ENCODE results near the gene HGF.
A peak's percentile ranks its signal among the peaks of the same experiment; 100 is the strongest.

The HGF gene

GRCh38 chr7:81680120-81680519 lies 89.7 kb downstream of the HGF start:
- no peak for DNase-seq

GRCh38 chr7:81676813-81677212 lies 93.0 kb downstream of the HGF start:
- no peak for DNase-seq

GRCh38 chr7:81676105-81676811 lies 93.6 kb downstream of the HGF start:
- no peak for DNase-seq

GRCh38 chr7:81674431-81674830 lies 95.4 kb downstream of the HGF start:
- DNase-seq = no peak

- DNase-seq = peak in 2 of 3 experiments; percentile 37 to 48
Measured at GRCh38 chr7:81672872-81673271, 97.0 kb downstream of the HGF start.

GRCh38 chr7:81669476-81670105 lies 100.3 kb downstream of the HGF start:
- peak in 1 of 3 experiments; percentile 22 for DNase-seq

DNA sequence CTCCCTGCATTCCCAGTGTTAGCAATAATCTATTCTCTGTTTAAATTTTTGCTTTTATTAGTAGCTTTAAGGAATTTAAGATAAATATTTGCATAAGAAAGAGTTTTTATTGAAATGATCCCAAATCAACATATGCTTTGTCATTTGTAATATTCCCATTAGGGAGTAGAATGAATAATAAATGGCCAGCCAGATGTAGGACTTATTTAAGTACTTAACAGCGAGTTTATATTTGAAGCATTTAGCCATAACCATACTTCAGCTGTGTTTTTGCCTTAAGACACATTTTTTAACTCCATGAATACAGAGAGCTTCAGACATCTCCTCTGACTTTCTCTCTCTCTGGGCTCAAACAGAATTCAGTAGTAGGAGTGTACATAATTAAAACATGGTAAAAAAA lies 103.6 kb downstream of the HGF start:
- DNase-seq = no peak

- no peak for DNase-seq
Measured at GRCh38 chr7:81665236-81665635, 104.6 kb downstream of the HGF start.

GRCh38 chr7:81664304-81664703 lies 105.5 kb downstream of the HGF start:
- no peak for DNase-seq

DNA sequence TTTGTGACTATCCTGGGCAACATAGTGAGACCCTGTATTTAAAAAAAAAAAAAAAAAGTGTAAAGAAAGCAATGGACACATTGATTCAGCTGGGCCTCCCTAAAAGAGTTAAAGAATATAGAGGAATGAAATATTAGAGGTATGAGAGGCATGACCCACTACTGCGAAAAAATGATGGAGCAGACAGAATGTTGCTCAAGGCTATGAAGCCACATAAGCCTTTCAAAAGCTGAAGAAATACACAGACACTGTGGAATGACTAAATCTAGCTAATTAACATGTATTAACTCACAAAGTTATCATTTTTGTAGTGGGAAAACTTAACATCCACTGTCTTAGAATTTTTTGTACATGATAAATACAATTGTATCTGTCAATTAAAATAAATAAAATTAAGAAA lies 107.3 kb downstream of the HGF start:
- DNase-seq = no peak

DNA sequence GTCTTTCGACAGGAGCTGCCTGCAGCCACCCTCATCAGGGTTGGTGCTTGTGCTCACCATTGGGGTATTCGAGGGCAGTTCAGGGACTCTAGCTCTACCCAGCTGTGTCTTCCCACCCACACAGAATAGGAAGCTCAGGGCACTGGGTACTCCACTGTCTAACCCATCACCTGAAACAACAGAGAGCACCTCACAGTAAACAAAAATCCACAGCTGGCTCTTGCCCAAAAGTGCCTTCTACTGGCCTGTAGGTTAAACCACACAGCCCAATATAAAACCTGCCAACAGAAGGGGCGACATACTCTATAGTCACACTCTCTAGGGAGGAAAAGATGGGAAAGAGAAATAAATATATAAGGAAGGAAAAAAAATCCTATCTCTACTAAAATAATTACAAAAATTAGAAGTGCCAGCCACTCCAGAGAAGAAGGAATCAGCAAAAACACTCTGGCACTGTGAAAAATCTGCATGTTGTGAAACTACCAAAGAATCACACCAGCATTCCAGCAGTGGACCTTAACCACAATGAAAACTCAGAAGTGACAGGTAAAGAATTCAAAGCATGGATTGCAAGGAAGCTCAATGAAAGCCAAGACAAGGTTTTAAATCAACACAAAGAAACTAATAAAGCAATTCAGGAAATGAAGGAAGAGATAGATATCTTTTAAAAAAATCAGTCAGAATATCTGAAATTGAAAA lies 110.0 kb downstream of the HGF start:
- DNase-seq = no peak

- no peak for DNase-seq
Measured at GRCh38 chr7:81657551-81657950, 112.3 kb downstream of the HGF start.

GRCh38 chr7:81655271-81655670 lies 114.6 kb downstream of the HGF start:
- no peak for DNase-seq

DNA sequence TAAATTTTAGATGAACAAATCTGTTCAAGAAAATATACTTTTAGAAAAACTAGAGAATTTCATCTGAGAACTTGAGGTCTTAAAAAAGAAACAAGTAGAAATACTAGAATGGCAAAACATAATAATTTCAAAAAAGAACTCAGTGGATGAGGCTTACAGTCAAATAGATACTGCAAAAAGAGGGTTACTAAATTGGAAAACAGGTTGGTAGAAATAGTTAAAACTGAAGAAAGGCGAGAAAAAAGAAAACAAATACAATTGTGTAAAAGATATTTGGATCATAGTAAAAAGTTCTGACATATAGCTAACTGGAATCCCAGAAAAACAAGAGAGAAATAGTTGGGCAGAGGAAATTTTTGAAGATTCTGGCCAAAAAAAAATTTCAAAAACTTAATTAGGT lies 117.6 kb downstream of the HGF start:
- DNase-seq = no peak
